Astrocyte (in vitro differentiated cells and primary cell): ENCODE data around the gene CD200R1. TPM values are rescaled to one million over a fixed set of nuclear protein-coding genes. Genes with fewer than 3 reads are reported as not detected.

Experiments
- DNase-seq: peaks from one replicate; pipeline ENCODE4 v3.0.0-alpha.2; 2010; ENCODE audit warnings: low read depth
- FAIRE-seq: peaks from 2 replicates; lab custom pipeline; 2011; peaks lifted over from hg19 to GRCh38; lab: Jason Lieb, UNC
- H2AFZ ChIP-seq: 2 replicates; pipeline ENCODE4 v1.6.0; 2012; ENCODE audit warnings: low read depth, low read length, inconsistent platforms
- H3K27ac ChIP-seq: 2 replicates; pipeline ENCODE4 v1.5.1; 2011; ENCODE audit warnings: low read depth, low read length, inconsistent platforms
- H3K27me3 ChIP-seq: 2 replicates; pipeline ENCODE4 v1.6.0; 2011; ENCODE audit warnings: low read length, inconsistent platforms; ENCODE audit not compliant: insufficient read depth
- H3K36me3 ChIP-seq: 2 replicates; pipeline ENCODE4 v1.5.1; 2011; ENCODE audit warnings: low read length, inconsistent platforms; ENCODE audit not compliant: insufficient read depth
- H3K4me1 ChIP-seq: 2 replicates; pipeline ENCODE4 v1.5.1; 2011; ENCODE audit warnings: low read length, inconsistent platforms; ENCODE audit not compliant: insufficient read depth
- H3K4me2 ChIP-seq: 2 replicates; pipeline ENCODE4 v1.6.0; 2012; ENCODE audit warnings: low read length, inconsistent platforms
- H3K4me3 ChIP-seq: 2 replicates; pipeline ENCODE4 v1.5.1; 2011; ENCODE audit warnings: low read depth, mild to moderate bottlenecking, low read length, inconsistent platforms; ENCODE audit not compliant: insufficient read depth
- H3K79me2 ChIP-seq: 2 replicates; pipeline ENCODE4 v1.6.0; 2012; ENCODE audit warnings: mild to moderate bottlenecking, low read length, inconsistent platforms; ENCODE audit not compliant: insufficient read depth
- H3K9ac ChIP-seq: 2 replicates; pipeline ENCODE4 v1.6.0; 2012; ENCODE audit warnings: mild to moderate bottlenecking, low read length, inconsistent platforms
- H3K9me3 ChIP-seq: 2 replicates; pipeline ENCODE4 v1.5.1; 2012; ENCODE audit warnings: low read depth, mild to moderate bottlenecking, low read length, inconsistent platforms; ENCODE audit not compliant: insufficient read depth
- H4K20me1 ChIP-seq: 2 replicates; pipeline ENCODE4 v1.6.0; 2012; ENCODE audit warnings: low read length, inconsistent platforms; ENCODE audit not compliant: insufficient read depth
- H3K27ac Mint-ChIP-seq: one replicate; pipeline ENCODE4 v1.8.0; 2021; ENCODE audit warnings: mild to moderate bottlenecking, mixed read lengths; ENCODE audit not compliant: unreplicated experiment
- H3K27me3 Mint-ChIP-seq: one replicate; pipeline ENCODE4 v1.8.0; 2021; ENCODE audit warnings: low read depth, mixed read lengths; ENCODE audit not compliant: unreplicated experiment
- H3K36me3 Mint-ChIP-seq: one replicate; pipeline ENCODE4 v1.8.0; 2021; ENCODE audit warnings: low read depth, mixed read lengths; ENCODE audit not compliant: unreplicated experiment
- H3K4me1 Mint-ChIP-seq: one replicate; pipeline ENCODE4 v1.8.0; 2021; ENCODE audit warnings: low read depth, mixed read lengths; ENCODE audit not compliant: unreplicated experiment
- H3K4me3 Mint-ChIP-seq: one replicate; pipeline ENCODE4 v1.8.0; 2021; ENCODE audit warnings: mild to moderate bottlenecking, moderate library complexity, mixed read lengths; ENCODE audit not compliant: unreplicated experiment
- H3K9me3 Mint-ChIP-seq: one replicate; pipeline ENCODE4 v1.8.0; 2021; ENCODE audit warnings: mild to moderate bottlenecking, mixed read lengths; ENCODE audit not compliant: unreplicated experiment
- CTCF ChIP-seq: IDR thresholded peaks from 2 replicates; pipeline ENCODE4 v1.5.1; 2011; ENCODE audit warnings: low read depth, mild to moderate bottlenecking, inconsistent platforms, low read length, moderate library complexity; ENCODE audit not compliant: insufficient read depth
- EZH2 ChIP-seq: IDR thresholded peaks from 2 replicates; pipeline ENCODE4 v1.6.1; 2012; ENCODE audit warnings: mild to moderate bottlenecking, low read length, inconsistent platforms; ENCODE audit not compliant: insufficient read depth
- total RNA-seq: library from RNA; stranded (reverse); gene quantifications from 2 replicates; pipeline ENCODE4 v1.2.1, GENCODE V29; 2021

The CD200R1 gene
- total RNA-seq, 1 donor from 2014 or later: 0.39 TPM

- H3K9ac ChIP-seq: no peak overlapping the region
- no peak overlapping the region for H3K4me2 ChIP-seq
- no peaks in the 10 kb centered on the region for H3K4me1 ChIP-seq
- no peaks in the 10 kb centered on the region for H3K36me3 Mint-ChIP-seq
- H3K27ac Mint-ChIP-seq: no peak overlapping the region
- FAIRE-seq: no peak
- H3K27ac ChIP-seq: no peak overlapping the region
- H3K4me1 Mint-ChIP-seq: no peaks in the 10 kb centered on the region
- no peaks in the 10 kb centered on the region for H3K36me3 ChIP-seq
- H3K79me2 ChIP-seq: no peaks in the 10 kb centered on the region
- DNase-seq: no peak
- H3K27me3 Mint-ChIP-seq: peaks cover 3% of the 10 kb centered on the region
- H4K20me1 ChIP-seq: no peaks in the 10 kb centered on the region
- H2AFZ ChIP-seq: no peak overlapping the region
- no peaks in the 10 kb centered on the region for H3K27me3 ChIP-seq
- H3K4me3 ChIP-seq: no peak overlapping the region
- no peak for TF ChIP-seq CTCF
- no peak for TF ChIP-seq EZH2
- H3K4me3 Mint-ChIP-seq: no peak overlapping the region
- no peaks in the 10 kb centered on the region for H3K9me3 ChIP-seq
- H3K9me3 Mint-ChIP-seq: no peaks in the 10 kb centered on the region
Measured at GRCh38 chr3:112972158-112972557, 2.7 kb downstream of the CD200R1 start.

- H3K27me3 ChIP-seq: no peaks in the 10 kb centered on the region
- H3K4me3 ChIP-seq: no peak overlapping the region
- no peak overlapping the region for H2AFZ ChIP-seq
- Mint-ChIP-seq H3K27ac (no peak overlapping the region), H3K4me1 (no peaks in the 10 kb centered on the region), H3K4me3 (no peak overlapping the region), H3K36me3 (peaks cover 3% of the 10 kb centered on the region), H3K27me3 (peaks cover 3% of the 10 kb centered on the region), H3K9me3 (peaks cover 15% of the 10 kb centered on the region)
- no peak for DNase-seq
- no peaks in the 10 kb centered on the region for H3K79me2 ChIP-seq
- no peaks in the 10 kb centered on the region for H3K4me1 ChIP-seq
- H3K9ac ChIP-seq: no peak overlapping the region
- no peak overlapping the region for H3K4me2 ChIP-seq
- H3K36me3 ChIP-seq: no peaks in the 10 kb centered on the region
- no peak for FAIRE-seq
- no peaks in the 10 kb centered on the region for H3K9me3 ChIP-seq
- TF ChIP-seq EZH2 (no peak), CTCF (no peak)
- H4K20me1 ChIP-seq: no peaks in the 10 kb centered on the region
- no peak overlapping the region for H3K27ac ChIP-seq
Measured at GRCh38 chr3:112967828-112968227, 7.1 kb downstream of the CD200R1 start.

DNA sequence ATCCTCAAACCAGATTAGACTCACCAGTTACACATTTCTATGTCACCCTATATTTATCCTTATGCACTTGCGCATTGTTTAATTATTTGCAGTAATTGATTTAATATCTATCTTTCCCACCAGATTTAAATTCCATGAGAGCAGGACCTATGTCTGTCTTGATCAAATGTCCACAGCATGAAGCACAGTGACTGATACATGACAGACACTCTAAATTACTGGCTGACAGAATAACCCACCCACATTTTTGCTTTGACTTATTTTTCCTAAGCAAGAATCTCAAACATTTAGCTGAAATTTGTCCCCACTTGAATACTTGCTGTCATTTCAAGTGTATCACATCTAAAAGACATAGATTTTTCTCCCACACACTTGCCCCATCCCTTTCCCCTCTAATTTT, 7.5 kb downstream of the CD200R1 start:
- FAIRE-seq: no peak
- no peaks in the 10 kb centered on the region for H3K4me1 ChIP-seq
- H3K27ac Mint-ChIP-seq: no peak overlapping the region

More for the DNA sequence above, 7.5 kb downstream of the CD200R1 start:
- Histone ChIP-seq H3K9ac (no peak overlapping the region), H3K27me3 (no peaks in the 10 kb centered on the region), H2AFZ (no peak overlapping the region), H3K9me3 (no peaks in the 10 kb centered on the region), H4K20me1 (no peaks in the 10 kb centered on the region), H3K79me2 (no peaks in the 10 kb centered on the region), H3K4me2 (no peak overlapping the region), H3K36me3 (no peaks in the 10 kb centered on the region), H3K27ac (no peak overlapping the region), H3K4me3 (no peak overlapping the region)
- Mint-ChIP-seq H3K4me1 (no peaks in the 10 kb centered on the region), H3K36me3 (peaks cover 3% of the 10 kb centered on the region), H3K27me3 (peaks cover 3% of the 10 kb centered on the region), H3K9me3 (peaks cover 15% of the 10 kb centered on the region), H3K4me3 (no peak overlapping the region)
- TF ChIP-seq EZH2: no peak
- no peak for TF ChIP-seq CTCF
- DNase-seq: no peak
